Endothelial cell of coronary artery (primary cell): ENCODE results near the gene ZNF573. TPM values are rescaled to one million over a fixed set of nuclear protein-coding genes. Genes with fewer than 3 reads are reported as not detected.

Source experiments
- total RNA-seq: library from RNA; depleted of rRNA; stranded (reverse); fragments of >200 nt; gene quantifications from 2 replicates; pipeline ENCODE4 v1.2.3, GENCODE V29; 2014

The ZNF573 gene
- 3.6 and 5.1 TPM in 2 replicates for total RNA-seq

DNA sequence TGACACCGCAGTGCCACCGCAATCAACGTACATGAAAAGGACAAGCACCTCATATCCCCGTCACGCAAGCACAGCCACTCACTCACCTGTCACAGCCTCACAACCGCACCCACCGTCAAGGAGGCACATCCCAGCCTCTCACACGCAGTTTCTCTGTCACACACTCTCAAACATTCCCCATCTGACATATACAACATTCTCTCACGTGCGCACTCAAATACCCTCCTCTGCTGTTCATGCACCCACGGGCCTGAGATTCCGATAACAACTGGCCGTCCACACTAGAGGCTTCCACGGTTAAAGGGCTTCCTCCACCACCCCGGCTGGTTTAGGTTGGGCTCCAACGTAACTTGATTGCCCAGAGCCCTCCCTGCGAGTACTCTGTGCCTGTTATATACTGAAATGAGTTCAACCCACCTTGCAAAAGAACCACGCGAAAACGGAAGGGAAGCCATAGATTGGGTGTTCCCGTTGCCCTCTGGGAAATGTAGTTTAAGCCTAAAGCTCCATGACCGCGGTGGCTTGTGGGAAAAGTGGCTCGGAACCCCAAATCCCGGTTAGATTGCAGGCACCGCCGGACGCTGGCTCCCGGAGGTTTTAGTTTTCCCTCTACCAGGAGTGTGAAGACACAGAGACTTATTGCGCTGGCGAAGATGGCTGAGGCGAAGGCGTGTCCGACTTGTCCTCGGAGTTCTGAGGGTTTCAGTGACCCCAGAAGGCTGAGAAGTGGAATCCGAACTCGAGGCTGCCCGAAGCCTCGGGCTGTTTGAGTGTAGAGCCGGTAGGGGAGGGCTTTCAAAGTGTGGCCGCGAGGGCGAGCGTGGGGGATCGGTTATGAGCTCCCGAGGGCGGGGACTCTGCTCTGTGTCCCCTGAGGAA lies at the start of gene ZNF573:
ZNF573 (minus strand) TSS at position 460 of the 879 bp plus-strand sequence. CDS start 5,857 bp downstream, outside the sequence.

DNA sequence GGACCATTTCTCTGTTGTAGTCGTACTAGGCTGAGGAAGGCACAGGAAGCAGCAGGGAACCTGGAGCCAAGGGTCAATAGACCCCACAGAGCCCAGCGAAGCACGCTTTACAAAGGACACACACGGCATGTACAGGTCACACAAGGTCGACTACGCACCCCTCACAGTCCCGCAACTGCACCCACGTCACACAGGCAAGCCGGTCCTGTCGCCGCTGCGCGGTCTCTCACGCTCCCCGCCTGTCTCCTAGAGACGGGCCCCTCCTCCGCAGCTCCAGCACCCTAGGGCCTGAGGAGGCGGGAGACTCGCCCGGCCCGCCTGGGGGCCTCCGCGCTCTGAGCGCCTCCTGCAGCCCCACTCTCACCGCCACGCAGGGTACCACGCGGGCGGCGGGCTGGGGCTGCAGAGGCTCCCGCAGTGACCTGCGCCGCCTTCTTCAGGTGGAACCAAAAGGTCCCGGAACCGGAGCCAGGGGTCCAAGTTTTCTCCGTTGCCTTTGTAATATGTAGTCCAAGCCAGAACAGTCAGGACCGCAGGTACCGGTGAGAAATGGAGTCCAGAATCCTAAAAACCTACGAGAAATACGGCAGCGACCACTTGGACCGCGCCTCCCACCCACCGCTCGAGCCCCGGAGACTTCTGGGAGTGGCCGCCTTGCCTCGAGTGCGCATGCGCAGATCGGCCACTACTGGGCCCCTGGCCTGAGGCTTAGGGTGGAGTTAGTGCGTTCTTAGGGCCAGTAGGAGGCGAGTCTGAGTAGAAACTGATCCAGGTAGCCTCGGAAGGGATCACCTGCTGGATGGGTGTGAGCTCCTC lies 60.1 kb downstream of the ZNF573 start, which contains the start of gene ZNF607:
ZNF607 (minus strand) TSS at position 651 of the 816 bp plus-strand sequence. CDS start 8,143 bp downstream, outside the sequence.

Other genes with a start within 250 kb of the ZNF573 start
- 1.3 and 2.1 TPM in 2 replicates for gene ZNF571, start 184.8 kb downstream of the ZNF573 start, total RNA-seq
- under 0.01 and 0.28 TPM in 2 replicates for gene ZNF540, start 184.7 kb downstream of the ZNF573 start, total RNA-seq
- gene ZFP30, start 124.1 kb downstream of the ZNF573 start, total RNA-seq = 10.9 and 13.6 TPM in 2 replicates
- 2.0 and 5.6 TPM in 2 replicates for gene ZNF607, start 59.8 kb downstream of the ZNF573 start, total RNA-seq
- not detected in 2 replicates for gene WDR87, start 127.0 kb upstream of the ZNF573 start, total RNA-seq
- 13.2 and 32.4 TPM in 2 replicates for gene SIPA1L3, start 127.6 kb upstream of the ZNF573 start, total RNA-seq